NOMO-1 treated with dmso at 0.1 percent for 144 hours (cell line): ENCODE measurements around the gene ANP32B.

Source experiments
- DNase-seq: peaks from one replicate; lab custom pipeline; 2025; ENCODE audit not compliant: unreplicated experiment; lab: John Stamatoyannopoulos, UW

Gene ANP32B

DNA sequence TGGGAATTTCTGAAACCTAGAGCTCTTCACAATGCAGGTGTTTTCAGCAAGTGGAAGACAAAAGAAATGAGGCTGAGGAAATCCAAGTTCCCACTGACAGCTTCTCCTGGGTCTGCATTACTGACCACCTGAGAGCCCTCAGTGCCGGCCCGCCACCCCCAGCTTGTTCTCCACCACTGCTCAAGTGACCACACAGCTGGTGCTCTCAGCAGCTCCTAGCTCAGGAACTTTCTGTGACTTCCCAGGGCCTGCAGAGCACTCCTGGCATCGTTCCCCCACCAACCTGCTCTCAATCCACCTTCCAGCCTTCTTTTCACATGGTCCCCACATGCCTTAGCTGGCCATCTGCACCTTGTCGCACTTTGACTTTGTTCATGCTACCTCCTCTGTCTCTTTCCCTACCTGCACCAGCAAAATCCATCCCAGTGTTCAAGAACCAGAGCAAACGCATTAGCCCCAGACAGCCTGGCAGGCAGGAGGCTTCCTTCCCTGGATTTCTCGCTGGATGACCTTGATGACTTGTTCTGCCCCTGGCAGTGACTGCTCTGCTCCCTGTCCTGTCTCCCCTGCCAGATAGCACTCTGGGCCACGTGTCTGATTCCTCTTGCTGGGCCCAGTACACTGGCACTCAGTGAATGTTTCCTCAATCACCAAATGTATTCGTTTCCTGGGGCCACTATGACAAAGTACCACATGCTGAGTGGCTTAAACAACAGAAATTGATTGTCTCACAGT, 38.3 kb downstream of the ANP32B start:
- no peak for DNase-seq

GRCh38 chr9:98022447-98022846, 39.3 kb downstream of the ANP32B start:
- DNase-seq: no peak

- no peak for DNase-seq
These were observed 41.6 kb downstream of the ANP32B start for GRCh38 chr9:98024702-98025101.

DNA sequence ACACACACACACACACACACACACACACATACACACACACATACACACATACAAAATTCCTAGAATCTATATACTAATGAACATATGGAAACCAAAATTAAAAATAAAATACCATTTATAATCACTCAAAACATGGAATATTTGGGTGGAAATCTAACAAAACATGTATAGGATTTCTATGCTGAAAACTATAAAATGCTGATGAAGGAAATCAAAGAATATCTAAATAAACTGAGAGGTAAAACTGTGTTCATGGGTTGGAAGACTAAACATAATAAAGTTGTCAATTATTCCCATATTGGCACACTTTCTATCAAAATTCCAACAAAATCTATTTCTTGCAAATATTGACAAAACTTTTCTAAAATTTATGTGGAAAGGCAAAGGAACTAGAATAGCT, 48.0 kb downstream of the ANP32B start:
- no peak for DNase-seq

GRCh38 chr9:98031935-98032334, 48.8 kb downstream of the ANP32B start:
- no peak for DNase-seq

- DNase-seq: peak; percentile 53
These were observed 51.7 kb downstream of the ANP32B start for GRCh38 chr9:98034593-98035546.

- no peak for DNase-seq
These were observed 54.2 kb downstream of the ANP32B start for GRCh38 chr9:98037357-98037756.

DNA sequence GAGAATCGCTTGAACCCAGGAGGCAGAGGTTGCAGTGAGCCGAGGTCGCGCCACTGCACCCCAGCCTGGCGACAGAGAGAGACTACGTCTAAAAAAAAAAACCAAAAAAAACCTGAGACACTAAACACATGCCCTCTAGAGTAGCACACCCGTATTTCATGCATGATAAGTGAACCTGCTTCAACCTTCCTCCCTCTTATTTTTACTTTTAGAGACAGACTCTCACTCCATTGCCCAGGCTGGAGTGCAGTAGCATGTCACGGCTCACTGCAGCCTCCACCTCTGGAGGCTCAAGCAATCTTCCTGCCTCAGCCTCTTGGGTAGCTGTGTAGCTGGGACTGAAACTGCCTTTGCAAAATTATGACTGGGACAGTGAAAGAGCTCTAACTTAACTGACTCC, 55.8 kb downstream of the ANP32B start:
- no peak for DNase-seq

GRCh38 chr9:98039607-98040017, 56.5 kb downstream of the ANP32B start:
- DNase-seq: no peak

DNA sequence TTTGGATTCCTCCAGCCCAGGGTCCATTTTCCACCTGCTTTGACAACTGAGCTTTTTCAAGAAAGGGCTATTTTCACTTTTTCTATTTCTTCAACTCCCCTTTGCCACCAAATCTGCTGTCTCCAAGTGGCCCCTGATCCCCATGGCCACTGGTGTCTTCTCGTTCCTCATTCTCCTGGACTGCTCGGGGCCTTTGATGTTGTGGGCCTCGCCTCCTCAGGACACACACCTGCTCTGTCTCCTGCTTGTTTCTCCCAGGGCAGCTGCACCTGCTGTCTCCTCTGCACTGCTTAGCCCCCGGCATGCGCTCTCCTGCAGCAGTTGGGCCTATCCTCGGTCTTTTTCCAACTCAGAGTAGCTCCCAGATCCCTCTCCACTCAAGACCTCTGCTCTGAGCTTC, 57.1 kb downstream of the ANP32B start:
- no peak for DNase-seq

GRCh38 chr9:98043915-98044314, 60.8 kb downstream of the ANP32B start:
- DNase-seq: peak; percentile 2

- peak; percentile 87 for DNase-seq
These were observed 62.4 kb downstream of the ANP32B start for GRCh38 chr9:98045234-98046179.

GRCh38 chr9:98046180-98046543, 63.0 kb downstream of the ANP32B start:
- no peak for DNase-seq

- DNase-seq: no peak
These were observed 63.9 kb downstream of the ANP32B start for GRCh38 chr9:98047002-98047401.

DNA sequence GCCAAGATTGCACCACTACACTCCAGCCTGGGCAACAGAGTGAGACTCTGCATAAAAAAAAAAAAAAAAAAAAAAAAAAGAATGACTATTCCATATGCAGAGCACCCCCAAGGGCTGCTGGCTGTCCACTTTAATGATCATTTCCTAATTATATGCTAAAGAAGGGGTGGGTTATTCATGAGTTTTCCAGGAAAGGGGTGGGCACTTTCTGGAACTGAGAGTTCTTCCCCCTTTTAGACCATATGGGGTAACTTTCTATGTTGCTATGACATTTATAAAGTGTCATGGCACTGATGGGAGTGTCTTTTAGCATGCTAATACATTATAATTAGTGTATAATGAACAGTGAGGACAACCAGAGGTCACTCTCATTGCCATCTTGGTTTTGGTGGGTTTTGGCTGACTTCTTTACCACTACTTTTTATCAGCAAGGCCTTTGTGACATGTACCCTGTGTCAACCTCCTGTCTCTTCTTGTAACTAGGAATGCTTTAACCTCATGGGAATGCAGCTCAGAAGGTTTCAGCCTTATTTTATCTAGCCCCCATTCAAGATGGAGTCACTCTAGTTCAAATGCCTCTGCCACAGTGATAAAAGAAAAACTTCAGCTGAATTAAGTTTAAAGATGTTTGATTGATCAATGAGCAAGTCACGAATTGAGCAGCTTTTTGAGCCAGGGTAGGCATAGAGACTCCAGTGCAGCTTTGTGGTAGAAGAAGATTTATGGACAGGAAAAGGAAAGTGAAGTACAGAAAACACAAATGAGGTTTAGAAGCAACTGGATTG, 66.3 kb downstream of the ANP32B start:
- DNase-seq: no peak

- no peak for DNase-seq
These were observed 67.2 kb downstream of the ANP32B start for GRCh38 chr9:98050351-98050750.

DNA sequence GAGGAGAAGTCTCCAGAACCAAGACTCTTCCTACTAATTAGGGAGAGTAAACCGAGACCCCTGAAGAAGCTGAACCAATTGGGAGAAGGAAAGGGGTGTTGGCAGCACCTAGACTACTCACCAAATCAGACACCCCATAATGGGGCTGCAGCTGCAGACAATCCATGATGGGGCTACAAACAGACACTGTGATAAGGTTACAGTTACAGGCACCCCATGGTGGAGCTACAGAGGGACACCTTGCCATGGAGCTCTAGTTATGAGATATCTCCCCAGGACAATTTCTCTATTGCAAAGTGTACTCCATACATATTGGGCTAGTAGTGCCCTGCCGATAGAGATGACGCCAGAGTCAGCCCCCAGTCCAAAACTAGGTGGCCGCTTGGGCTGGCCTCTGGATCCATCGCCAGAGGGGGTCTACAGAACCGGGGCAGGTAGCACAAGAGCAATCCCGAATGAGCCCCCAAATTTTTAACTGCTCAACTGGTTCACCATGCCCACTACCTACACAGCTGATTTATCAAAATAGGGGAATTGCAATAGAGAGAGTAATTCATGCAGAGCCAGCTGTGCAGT, 71.3 kb downstream of the ANP32B start:
- no peak for DNase-seq

DNA sequence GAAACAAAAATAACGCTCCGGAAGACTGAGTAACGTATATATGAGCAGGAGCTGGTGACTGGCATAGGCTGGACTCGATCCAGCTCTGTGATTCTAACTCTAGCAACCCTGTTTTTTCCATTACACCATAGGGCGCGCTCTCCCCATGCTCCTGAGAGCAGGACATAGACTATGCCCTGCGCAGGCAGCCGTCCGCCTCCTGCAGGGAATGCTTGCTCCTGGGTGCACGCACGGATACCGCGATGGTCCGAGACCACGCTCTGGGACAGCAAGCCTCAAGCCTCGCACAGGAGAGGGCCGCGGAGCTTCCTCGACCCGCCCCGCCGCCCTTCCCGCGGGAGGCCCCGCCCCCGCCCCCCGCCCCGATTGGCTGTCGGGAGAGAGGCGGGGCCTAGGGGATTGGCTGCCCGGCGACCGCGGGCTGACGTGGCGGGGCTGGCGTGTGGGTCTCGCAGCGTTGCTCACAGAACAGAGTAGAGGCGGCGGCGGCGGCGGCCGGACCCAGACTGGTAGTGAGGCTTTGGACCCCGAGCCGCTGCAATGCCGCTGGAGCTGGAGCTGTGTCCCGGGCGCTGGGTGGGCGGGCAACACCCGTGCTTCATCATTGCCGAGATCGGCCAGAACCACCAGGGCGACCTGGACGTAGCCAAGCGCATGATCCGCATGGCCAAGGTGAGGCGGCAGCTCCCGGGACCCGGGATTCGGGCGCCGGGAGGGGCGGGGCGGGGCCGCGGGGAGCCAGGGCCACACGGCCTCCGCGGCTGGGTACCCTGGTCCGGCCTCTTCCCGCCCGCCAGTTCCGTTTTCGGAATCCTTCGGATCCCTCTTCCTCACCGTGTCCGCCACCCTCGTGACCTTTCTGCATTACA, 73.4 kb downstream of the ANP32B start, which contains the start of gene NANS:
TSS of gene NANS (plus strand) at position 464 of the 869 bp plus-strand sequence. CDS start at position 541, 77 bp downstream.
- DNase-seq: peak; percentile 89
